Loucy (cell line): ENCODE results near the gene SH3RF3.

Experiments used
- H2AFZ ChIP-seq: fragments of 200-600 bp; sonication (generic); 2 replicates; pipeline ENCODE4 v1.6.0; 2016; ENCODE audit warnings: antibody characterized with exemption, mild to moderate bottlenecking, low read length, moderate library complexity
- H3F3A ChIP-seq: fragments of 200-600 bp; 2 replicates; pipeline ENCODE4 v1.6.0; 2016; ENCODE audit warnings: antibody characterized with exemption, low read depth, mild to moderate bottlenecking
- H3K27me3 ChIP-seq: fragments of 200-600 bp; sonication (generic); 2 replicates; pipeline ENCODE4 v1.6.1; 2014; ENCODE audit warnings: low read length, mild to moderate bottlenecking; ENCODE audit not compliant: insufficient read depth, poor library complexity, severe bottlenecking
- H3K36me3 ChIP-seq: fragments of 200-600 bp; sonication (generic); 2 replicates; pipeline ENCODE4 v1.6.1; 2016; ENCODE audit warnings: low read length; ENCODE audit not compliant: insufficient read depth
- H3K4me1 ChIP-seq: fragments of 200-600 bp; sonication (generic); 2 replicates; pipeline ENCODE4 v1.5.1; 2014; ENCODE audit warnings: low read length, mild to moderate bottlenecking; ENCODE audit not compliant: insufficient read depth, poor library complexity, severe bottlenecking
- H3K4me2 ChIP-seq: fragments of 200-600 bp; sonication (generic); 2 replicates; pipeline ENCODE4 v1.6.0; 2014; ENCODE audit warnings: antibody characterized with exemption, low read length, low read depth, mild to moderate bottlenecking; ENCODE audit not compliant: poor library complexity, severe bottlenecking
- H3K4me3 ChIP-seq: fragments of 200-600 bp; sonication (generic); 2 replicates; pipeline ENCODE4 v1.5.1; 2014; ENCODE audit warnings: low read length, mild to moderate bottlenecking, mixed read lengths; ENCODE audit not compliant: poor library complexity, severe bottlenecking
- H3K79me2 ChIP-seq: fragments of 200-600 bp; sonication (generic); 2 replicates; pipeline ENCODE4 v1.6.1; 2014; ENCODE audit warnings: low read length; ENCODE audit not compliant: insufficient read depth
- H3K9ac ChIP-seq: fragments of 200-600 bp; sonication (generic); 2 replicates; pipeline ENCODE4 v1.6.0; 2014; ENCODE audit warnings: mild to moderate bottlenecking, low read depth, low read length, moderate library complexity; ENCODE audit not compliant: poor library complexity, severe bottlenecking
- H3K9me2 ChIP-seq: fragments of 200-600 bp; sonication (generic); replicated peaks from 2 replicates; pipeline ENCODE4 v1.6.1; 2016; ENCODE audit warnings: low read depth, low read length, mixed read lengths
- H3K9me3 ChIP-seq: fragments of 200-600 bp; sonication (generic); 2 replicates; pipeline ENCODE4 v1.6.1; 2014; ENCODE audit warnings: mild to moderate bottlenecking, antibody characterized with exemption, low read length, low read depth; ENCODE audit not compliant: insufficient read depth
- H4K20me1 ChIP-seq: fragments of 200-600 bp; sonication (generic); 2 replicates; pipeline ENCODE4 v1.6.0; 2014; ENCODE audit warnings: antibody characterized with exemption, low read length, mild to moderate bottlenecking; ENCODE audit not compliant: insufficient read depth, poor library complexity, severe bottlenecking
- EZH2phosphoT487 ChIP-seq: fragments of 200-600 bp; IDR thresholded peaks from 2 replicates; pipeline ENCODE4 v1.6.1; 2018; ENCODE audit warnings: antibody characterized with exemption, mild to moderate bottlenecking, moderate library complexity, borderline replicate concordance
- TF ChIP-seq, protein P1 (sequence below): fragments of 200-600 bp; sonication (generic); conservative IDR thresholded peaks from 2 replicates; pipeline ENCODE4 v1.5.1; 2014; ENCODE audit warnings: mild to moderate bottlenecking, antibody characterized with exemption, low read length

The SH3RF3 gene

DNA sequence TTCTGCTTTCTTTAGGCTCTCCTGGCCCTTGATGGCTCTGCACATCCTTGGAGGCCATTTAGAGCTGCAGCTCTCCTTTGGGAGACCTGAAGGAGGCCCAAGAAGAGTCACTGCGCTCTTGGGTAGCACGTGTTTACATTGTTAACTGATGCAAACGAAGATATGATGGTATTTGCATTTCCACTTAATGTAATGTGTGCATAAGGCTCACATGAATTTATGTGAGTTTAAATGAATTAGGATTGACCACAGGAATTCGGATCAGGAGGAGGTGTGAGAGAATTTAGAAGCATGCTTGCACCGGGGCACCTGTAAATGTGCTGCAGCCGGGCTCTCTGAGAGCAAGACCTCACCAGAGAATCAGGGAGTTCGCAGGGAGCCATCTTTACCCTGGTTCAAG lies 7.5 kb downstream of the SH3RF3 start:
- no peaks in the 10 kb centered on the region for H3K9me2 ChIP-seq
- no peaks in the 10 kb centered on the region for H3K36me3 ChIP-seq
- TF ChIP-seq, protein P1, sequence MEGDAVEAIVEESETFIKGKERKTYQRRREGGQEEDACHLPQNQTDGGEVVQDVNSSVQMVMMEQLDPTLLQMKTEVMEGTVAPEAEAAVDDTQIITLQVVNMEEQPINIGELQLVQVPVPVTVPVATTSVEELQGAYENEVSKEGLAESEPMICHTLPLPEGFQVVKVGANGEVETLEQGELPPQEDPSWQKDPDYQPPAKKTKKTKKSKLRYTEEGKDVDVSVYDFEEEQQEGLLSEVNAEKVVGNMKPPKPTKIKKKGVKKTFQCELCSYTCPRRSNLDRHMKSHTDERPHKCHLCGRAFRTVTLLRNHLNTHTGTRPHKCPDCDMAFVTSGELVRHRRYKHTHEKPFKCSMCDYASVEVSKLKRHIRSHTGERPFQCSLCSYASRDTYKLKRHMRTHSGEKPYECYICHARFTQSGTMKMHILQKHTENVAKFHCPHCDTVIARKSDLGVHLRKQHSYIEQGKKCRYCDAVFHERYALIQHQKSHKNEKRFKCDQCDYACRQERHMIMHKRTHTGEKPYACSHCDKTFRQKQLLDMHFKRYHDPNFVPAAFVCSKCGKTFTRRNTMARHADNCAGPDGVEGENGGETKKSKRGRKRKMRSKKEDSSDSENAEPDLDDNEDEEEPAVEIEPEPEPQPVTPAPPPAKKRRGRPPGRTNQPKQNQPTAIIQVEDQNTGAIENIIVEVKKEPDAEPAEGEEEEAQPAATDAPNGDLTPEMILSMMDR: no peak
- no peak for TF ChIP-seq EZH2phosphoT487
- peaks cover 87% of the 10 kb centered on the region for H3K79me2 ChIP-seq
- no peaks in the 10 kb centered on the region for H3K27me3 ChIP-seq
- peaks cover 91% of the 10 kb centered on the region for H3K4me1 ChIP-seq
- no peaks in the 10 kb centered on the region for H3K9me3 ChIP-seq
- peak overlapping the region; percentile 80 for H3K4me2 ChIP-seq
- H3K9ac ChIP-seq: peak overlapping the region; percentile 52
- H3F3A ChIP-seq: peaks cover 6% of the 10 kb centered on the region; the same call in 1 of the 2 replicates
- H2AFZ ChIP-seq: no peak overlapping the region
- H4K20me1 ChIP-seq: peaks cover 4% of the 10 kb centered on the region
- H3K4me3 ChIP-seq: peak overlapping the region; percentile 62

DNA sequence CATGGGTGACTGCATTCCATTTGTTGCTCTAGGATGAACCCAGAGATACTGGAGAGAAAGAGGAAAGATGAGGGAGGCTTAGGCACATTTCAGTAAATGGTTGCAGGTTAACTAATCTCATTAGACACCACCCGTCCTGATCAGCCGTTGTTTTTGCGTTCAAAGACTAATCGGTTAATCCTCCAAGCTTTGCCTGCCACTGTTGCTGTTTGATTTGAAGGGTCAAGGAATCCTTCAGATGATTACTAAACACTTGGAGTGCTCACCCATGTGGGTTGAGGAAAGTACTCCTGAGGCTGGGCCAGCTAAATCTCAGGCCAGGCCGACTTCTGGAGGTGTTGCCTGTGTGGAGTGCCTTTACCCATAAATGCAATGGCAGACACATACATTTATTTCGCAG lies 8.6 kb downstream of the SH3RF3 start:
- Histone ChIP-seq H4K20me1 (peaks cover 4% of the 10 kb centered on the region), H3K9ac (peak overlapping the region; percentile 19), H3K4me3 (no peak overlapping the region), H2AFZ (no peak overlapping the region), H3K27me3 (no peaks in the 10 kb centered on the region), H3K79me2 (peaks cover 88% of the 10 kb centered on the region), H3K36me3 (no peaks in the 10 kb centered on the region), H3K9me2 (no peaks in the 10 kb centered on the region), H3K4me2 (peak overlapping the region; percentile 80), H3F3A (peaks cover 6% of the 10 kb centered on the region; the same call in 1 of the 2 replicates), H3K9me3 (no peaks in the 10 kb centered on the region), H3K4me1 (peaks cover 90% of the 10 kb centered on the region)
- TF ChIP-seq, protein P1: no peak
- no peak for TF ChIP-seq EZH2phosphoT487

DNA sequence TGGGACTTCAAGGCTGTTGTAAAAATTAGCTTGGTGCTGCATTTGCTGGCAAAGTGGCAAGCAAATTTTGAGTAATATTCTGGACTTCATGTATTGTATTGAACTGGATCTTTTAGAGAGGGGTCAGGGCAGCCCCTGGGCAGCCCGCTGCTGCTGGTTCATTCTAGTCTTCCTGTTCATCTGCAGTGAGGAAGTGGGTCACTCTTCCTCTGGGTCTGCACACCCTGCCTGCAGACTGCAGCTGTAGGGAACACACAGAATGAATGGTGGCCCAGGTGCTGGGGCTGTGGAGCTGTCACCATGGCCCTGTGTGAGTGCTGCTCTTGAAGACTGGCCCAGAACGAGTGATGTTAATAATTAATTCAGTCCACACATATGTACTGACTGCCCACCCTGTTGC lies 9.4 kb downstream of the SH3RF3 start:
- Histone ChIP-seq H4K20me1 (peaks cover 4% of the 10 kb centered on the region), H3K9ac (peak overlapping the region; percentile 19), H3K4me3 (peak overlapping the region; percentile 37), H3K9me3 (no peaks in the 10 kb centered on the region), H3F3A (0 out of 2 replicates have a peak, but pooled peaks cover 3% of the 10 kb centered on the region), H3K79me2 (peaks cover 89% of the 10 kb centered on the region), H3K4me2 (peak overlapping the region; percentile 80), H3K27me3 (no peaks in the 10 kb centered on the region), H3K4me1 (peaks cover 91% of the 10 kb centered on the region), H3K9me2 (no peaks in the 10 kb centered on the region), H2AFZ (no peak overlapping the region), H3K36me3 (no peaks in the 10 kb centered on the region)
- no peak for TF ChIP-seq EZH2phosphoT487
- TF ChIP-seq, protein P1: no peak
